Endodermal cell (in vitro differentiated cells): ENCODE measurements around the gene MPP3. TPM values are rescaled to one million over a fixed set of nuclear protein-coding genes. Genes with fewer than 3 reads are reported as not detected.
"Not testable (repeated sequence)": the region's sequence is repeated elsewhere in the genome, so short reads cannot be mapped to it uniquely, and the experiment has no call there.

Experiments
- DNase-seq: peaks from one replicate; pipeline ENCODE4 v3.0.0-alpha.2; 2017
- H3K27ac ChIP-seq: 2 replicates; pipeline ENCODE4 v1.5.1; 2013; ENCODE audit warnings: mild to moderate bottlenecking, low read depth, low read length, moderate library complexity
- H3K27me3 ChIP-seq: 2 replicates; pipeline ENCODE4 v1.6.1; 2013; ENCODE audit warnings: mild to moderate bottlenecking, low read length, moderate library complexity; ENCODE audit not compliant: insufficient read depth, control insufficient read depth, poor library complexity, severe bottlenecking
- H3K36me3 ChIP-seq: 2 replicates; pipeline ENCODE4 v1.7.0; 2013; ENCODE audit warnings: mild to moderate bottlenecking, low read length, moderate library complexity; ENCODE audit not compliant: control insufficient read depth, insufficient read depth
- H3K4me1 ChIP-seq: one replicate; pipeline ENCODE4 v1.7.0; 2013; ENCODE audit warnings: low read length; ENCODE audit not compliant: control insufficient read depth, insufficient read depth
- H3K4me3 ChIP-seq: 2 replicates; pipeline ENCODE4 v1.5.1; 2013; ENCODE audit warnings: mild to moderate bottlenecking, low read length, moderate library complexity
- H3K9ac ChIP-seq: 2 replicates; pipeline ENCODE4 v1.6.1; 2013; ENCODE audit warnings: mild to moderate bottlenecking, low read length, moderate library complexity; ENCODE audit not compliant: poor library complexity, severe bottlenecking; ENCODE audit errors: extremely low read depth
- H3K9me3 ChIP-seq: 2 replicates; pipeline ENCODE4 v1.6.1; 2013; ENCODE audit warnings: mild to moderate bottlenecking, low read length, moderate library complexity; ENCODE audit not compliant: control insufficient read depth
- H3K27ac Mint-ChIP-seq: 2 replicates; pipeline ENCODE4 v1.8.0; 2020; ENCODE audit warnings: mixed read lengths
- H3K27me3 Mint-ChIP-seq: 2 replicates; pipeline ENCODE4 v1.8.0; 2021; ENCODE audit warnings: mild to moderate bottlenecking, mixed read lengths; ENCODE audit not compliant: insufficient read depth
- H3K36me3 Mint-ChIP-seq: 2 replicates; pipeline ENCODE4 v1.8.0; 2020; ENCODE audit warnings: low read depth, mixed read lengths
- H3K4me1 Mint-ChIP-seq: 2 replicates; pipeline ENCODE4 v1.8.0; 2020; ENCODE audit warnings: mixed read lengths
- H3K4me3 Mint-ChIP-seq: 2 replicates; pipeline ENCODE4 v1.8.0; 2020; ENCODE audit warnings: mild to moderate bottlenecking, moderate library complexity, mixed read lengths
- H3K9me3 Mint-ChIP-seq: 2 replicates; pipeline ENCODE4 v1.8.0; 2020; ENCODE audit warnings: mild to moderate bottlenecking, mixed read lengths
- CTCF ChIP-seq: fragments of 200-600 bp; sonication (generic); conservative IDR thresholded peaks from 2 replicates; pipeline ENCODE4 v1.5.0; 2021; ENCODE audit warnings: antibody characterized with exemption, mild to moderate bottlenecking
- WGBS, 2 experiments: methylation state at CpG; one replicate each; pipeline versions ENCODE4 v1.1.5 to v1.1.7; 2013; ENCODE audit warnings: missing lambda C conversion rate in 2 of 2, mixed read lengths in 1 of 2; ENCODE audit not compliant: insufficient coverage in 1 of 2, insufficient read length in 1 of 2; 5-methylcytosine and 5-hydroxymethylcytosine counted together
- total RNA-seq, 2 donors: library from RNA; stranded (reverse); fragmentation: NEBNext Ultra II Directional in 1 of 2; extraction: Animal tissue kit (Norgen Biotek cat#: 25700) in 1 of 2; gene quantifications; 2 replicates in 1 of 2; 3 replicates in 1 of 2; pipeline ENCODE4 v1.2.1, GENCODE V29; 2021

The MPP3 gene
- total RNA-seq, 2 donors from 2014 or later = 5.8 to 6.8 TPM

- Mint-ChIP-seq H3K36me3 (no peaks in the 10 kb centered on the region), H3K4me1 (no peaks in the 10 kb centered on the region), H3K27me3 (peaks cover 14% of the 10 kb centered on the region), H3K4me3 (no peak overlapping the region), H3K27ac (no peak overlapping the region), H3K9me3 (no peaks in the 10 kb centered on the region)
- H3K9me3 ChIP-seq = no peaks in the 10 kb centered on the region
- H3K27ac ChIP-seq = no peak overlapping the region
- H3K4me1 ChIP-seq = no peaks in the 10 kb centered on the region
- peak; percentile 47 for DNase-seq
- H3K9ac ChIP-seq = no peak overlapping the region
- H3K27me3 ChIP-seq = peaks cover 6% of the 10 kb centered on the region
- no peak overlapping the region for H3K4me3 ChIP-seq
- TF ChIP-seq CTCF = peak; percentile 47
- 76 to 81% methylated on average over 3 to 4 of the region's 5 CpGs for WGBS, 2 experiments
- no peaks in the 10 kb centered on the region for H3K36me3 ChIP-seq
Observed at GRCh38 chr17:43873091-43873490, 40.1 kb upstream of the MPP3 start.

GRCh38 chr17:43871946-43872690 lies 39.2 kb upstream of the MPP3 start:
- Histone ChIP-seq H3K27ac (no peak overlapping the region), H3K4me3 (no peak overlapping the region), H3K9me3 (no peaks in the 10 kb centered on the region), H3K9ac (no peak overlapping the region), H3K27me3 (peaks cover 6% of the 10 kb centered on the region), H3K4me1 (no peaks in the 10 kb centered on the region), H3K36me3 (no peaks in the 10 kb centered on the region)
- DNase-seq = peak; percentile 42
- H3K4me1 Mint-ChIP-seq = no peaks in the 10 kb centered on the region
- peaks cover 17% of the 10 kb centered on the region for H3K27me3 Mint-ChIP-seq
- H3K9me3 Mint-ChIP-seq = no peaks in the 10 kb centered on the region
- no peak overlapping the region for H3K4me3 Mint-ChIP-seq
- no peak for TF ChIP-seq CTCF
- no peak overlapping the region for H3K27ac Mint-ChIP-seq
- WGBS, 2 experiments = 91 to 94% methylated on average over 14 of the region's 14 CpGs
- no peaks in the 10 kb centered on the region for H3K36me3 Mint-ChIP-seq

DNA sequence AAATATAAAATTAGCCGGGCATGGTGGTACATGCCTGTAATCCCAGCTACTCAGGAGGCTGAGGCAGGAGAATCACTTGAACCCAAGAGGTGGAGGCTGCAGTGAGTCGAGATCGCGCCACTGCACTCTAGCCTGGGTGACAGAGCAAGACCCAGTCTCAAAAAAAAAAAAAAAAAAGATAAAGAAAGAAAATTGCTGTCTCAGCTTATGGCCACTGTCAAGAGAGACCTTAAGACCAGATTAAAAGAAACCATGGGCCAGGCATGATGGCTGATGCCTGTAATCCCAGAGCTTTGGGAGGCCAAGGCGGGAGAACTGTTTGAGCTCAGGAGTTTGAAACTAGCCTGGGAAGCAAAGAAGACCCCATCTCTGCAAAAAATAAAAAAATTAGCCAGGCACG lies 36.1 kb upstream of the MPP3 start:
- WGBS, 2 experiments = 71 to 100% methylated on average over 2 to 6 of the region's 6 CpGs
- peaks cover 19% of the 10 kb centered on the region for H3K27me3 Mint-ChIP-seq

More for the DNA sequence above, 36.1 kb upstream of the MPP3 start:
- not testable (repeated sequence) for H3K4me1 ChIP-seq, H3K27ac ChIP-seq, H3K27ac Mint-ChIP-seq, H3K4me3 Mint-ChIP-seq, H3K36me3 ChIP-seq, H3K27me3 ChIP-seq, H3K9me3 Mint-ChIP-seq, H3K4me3 ChIP-seq, H3K4me1 Mint-ChIP-seq, H3K9ac ChIP-seq, H3K9me3 ChIP-seq, H3K36me3 Mint-ChIP-seq
- peak; percentile 13 for DNase-seq
